Measurements from ENCODE around the gene JPH4. TPM values are rescaled to one million over a fixed set of nuclear protein-coding genes. Genes with fewer than 3 reads are reported as not detected.

Gene JPH4
- total RNA-seq, 2 donors from 2014 or later = 0.18 to 0.91 TPM

DNA sequence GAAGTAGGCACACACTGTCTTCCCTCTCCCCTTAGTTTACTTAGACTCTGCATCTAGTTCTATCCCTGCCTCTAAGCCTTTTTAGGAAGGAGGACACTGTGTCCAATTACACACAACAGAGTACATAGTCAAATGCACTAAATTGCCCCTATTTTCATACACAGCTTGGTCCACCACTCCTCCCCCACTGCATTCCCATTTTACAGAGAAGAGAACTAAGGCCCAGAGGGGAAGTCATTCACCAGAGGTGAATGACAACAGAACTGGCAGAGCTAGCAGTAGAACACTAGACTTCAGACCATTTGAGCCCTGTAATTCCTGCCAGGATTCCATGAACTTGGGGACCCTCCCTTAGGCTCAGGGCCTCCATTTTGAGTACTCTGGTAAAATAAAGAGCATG is 1.1 kb upstream of the JPH4 start:
- H3K36me3 ChIP-seq (ENCODE audit: control insufficient read depth, insufficient read depth, low read length) = no peaks in the 10 kb centered on the region
- peaks cover 49% of the 10 kb centered on the region for H3K27me3 ChIP-seq (ENCODE audit: control insufficient read depth, insufficient read depth, low read length, poor library complexity, severe bottlenecking)
- Mint-ChIP-seq H3K27me3 (ENCODE audit: insufficient read depth) (peaks cover 75% of the 10 kb centered on the region), H3K4me3 (no peak overlapping the region), H3K36me3 (ENCODE audit: low read depth) (no peaks in the 10 kb centered on the region), H3K27ac (no peak overlapping the region), H3K4me1 (no peaks in the 10 kb centered on the region), H3K9me3 (peaks cover 6% of the 10 kb centered on the region)
- H3K9ac ChIP-seq (ENCODE audit: extremely low read depth, low read length, poor library complexity, severe bottlenecking) = no peak overlapping the region
- H3K4me3 ChIP-seq (ENCODE audit: low read length) = no peak overlapping the region
- DNase-seq = no peak
- no peaks in the 10 kb centered on the region for H3K9me3 ChIP-seq (ENCODE audit: control insufficient read depth, low read length)
- H3K4me1 ChIP-seq (ENCODE audit: control insufficient read depth, insufficient read depth, low read length) = no peaks in the 10 kb centered on the region
- TF ChIP-seq, protein P1, sequence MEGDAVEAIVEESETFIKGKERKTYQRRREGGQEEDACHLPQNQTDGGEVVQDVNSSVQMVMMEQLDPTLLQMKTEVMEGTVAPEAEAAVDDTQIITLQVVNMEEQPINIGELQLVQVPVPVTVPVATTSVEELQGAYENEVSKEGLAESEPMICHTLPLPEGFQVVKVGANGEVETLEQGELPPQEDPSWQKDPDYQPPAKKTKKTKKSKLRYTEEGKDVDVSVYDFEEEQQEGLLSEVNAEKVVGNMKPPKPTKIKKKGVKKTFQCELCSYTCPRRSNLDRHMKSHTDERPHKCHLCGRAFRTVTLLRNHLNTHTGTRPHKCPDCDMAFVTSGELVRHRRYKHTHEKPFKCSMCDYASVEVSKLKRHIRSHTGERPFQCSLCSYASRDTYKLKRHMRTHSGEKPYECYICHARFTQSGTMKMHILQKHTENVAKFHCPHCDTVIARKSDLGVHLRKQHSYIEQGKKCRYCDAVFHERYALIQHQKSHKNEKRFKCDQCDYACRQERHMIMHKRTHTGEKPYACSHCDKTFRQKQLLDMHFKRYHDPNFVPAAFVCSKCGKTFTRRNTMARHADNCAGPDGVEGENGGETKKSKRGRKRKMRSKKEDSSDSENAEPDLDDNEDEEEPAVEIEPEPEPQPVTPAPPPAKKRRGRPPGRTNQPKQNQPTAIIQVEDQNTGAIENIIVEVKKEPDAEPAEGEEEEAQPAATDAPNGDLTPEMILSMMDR (conservative IDR thresholded peaks at IDR 0.05) = no peak
- no peak overlapping the region for H3K27ac ChIP-seq (ENCODE audit: low read depth, low read length)

DNA sequence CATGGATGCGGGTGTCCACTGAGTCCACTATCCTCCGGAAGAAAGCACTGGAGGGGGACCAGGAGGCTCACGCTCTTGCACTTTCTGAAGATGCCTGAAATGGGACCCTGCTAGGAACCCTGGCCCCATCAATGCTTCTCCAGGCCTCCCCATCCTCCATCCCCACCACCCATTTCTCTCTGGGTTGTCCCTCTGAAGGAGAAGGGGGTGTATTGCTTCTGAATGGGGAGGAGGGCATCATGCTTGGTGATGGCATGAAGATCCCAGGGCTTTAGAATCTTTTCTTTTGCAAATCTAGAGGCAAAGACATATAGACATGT is 681 bp upstream of the JPH4 start:
- H3K27me3 ChIP-seq (ENCODE audit: control insufficient read depth, insufficient read depth, low read length, poor library complexity, severe bottlenecking) = peaks cover 50% of the 10 kb centered on the region
- H3K36me3 Mint-ChIP-seq (ENCODE audit: low read depth) = no peaks in the 10 kb centered on the region
- no peak overlapping the region for H3K4me3 Mint-ChIP-seq
- no peak overlapping the region for H3K27ac Mint-ChIP-seq
- H3K36me3 ChIP-seq (ENCODE audit: control insufficient read depth, insufficient read depth, low read length) = no peaks in the 10 kb centered on the region
- H3K4me1 Mint-ChIP-seq = no peaks in the 10 kb centered on the region
- H3K27me3 Mint-ChIP-seq (ENCODE audit: insufficient read depth) = peaks cover 78% of the 10 kb centered on the region
- no peak for DNase-seq
- 83 to 85% methylated on average over 2 to 3 of the region's 3 CpGs for WGBS, 2 experiments (ENCODE audit: insufficient coverage in 1 of 2, insufficient read length in 1 of 2)
- no peaks in the 10 kb centered on the region for H3K9me3 ChIP-seq (ENCODE audit: control insufficient read depth, low read length)
- H3K9me3 Mint-ChIP-seq = peaks cover 4% of the 10 kb centered on the region
- H3K4me1 ChIP-seq (ENCODE audit: control insufficient read depth, insufficient read depth, low read length) = no peaks in the 10 kb centered on the region
- no peak overlapping the region for H3K4me3 ChIP-seq (ENCODE audit: low read length)
- H3K9ac ChIP-seq (ENCODE audit: extremely low read depth, low read length, poor library complexity, severe bottlenecking) = no peak overlapping the region
- H3K27ac ChIP-seq (ENCODE audit: low read depth, low read length) = no peak overlapping the region
- TF ChIP-seq, protein P1 (conservative IDR thresholded peaks at IDR 0.05) = no peak

DNA sequence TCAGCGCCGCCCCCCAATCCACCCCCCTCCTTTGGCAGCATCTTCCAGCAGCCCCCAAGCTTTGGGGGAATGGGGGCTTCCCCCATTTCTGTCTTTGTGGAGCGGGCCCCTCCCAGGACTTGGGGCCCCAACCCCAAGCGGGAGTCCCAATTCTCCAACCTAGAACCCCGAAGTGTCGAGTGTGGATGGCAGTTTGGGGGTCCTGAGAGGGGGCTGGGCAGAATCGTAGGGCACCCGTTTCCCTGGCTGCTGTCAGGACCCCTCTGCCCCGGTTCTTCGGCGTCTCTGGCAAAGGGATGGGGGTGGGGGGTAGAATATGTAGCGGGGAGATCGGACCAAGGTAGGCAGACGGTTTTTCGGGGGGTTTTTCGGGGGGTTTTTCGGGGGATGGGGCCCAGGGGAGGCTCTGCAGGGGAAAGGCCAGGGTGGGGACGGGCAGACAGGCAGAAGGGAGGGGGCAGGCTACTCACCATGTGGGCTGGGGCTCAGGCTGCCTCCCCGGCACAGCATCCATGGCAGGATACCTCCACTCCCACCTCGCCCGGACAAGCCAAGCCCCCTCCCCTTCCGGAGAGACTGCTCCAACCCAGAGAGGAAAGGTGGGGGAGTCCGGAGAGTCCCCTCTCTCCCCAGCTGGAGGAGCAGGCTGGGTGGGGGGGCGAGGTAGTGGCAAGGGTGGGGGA is 739 bp downstream of the JPH4 start:
- 7% methylated on average over 23 of the region's 24 CpGs; no CpG with 5 or more reads in 1 of the 2 experiments for WGBS, 2 experiments (ENCODE audit: insufficient coverage in 1 of 2, insufficient read length in 1 of 2)
- H3K27ac Mint-ChIP-seq = no peak overlapping the region
- Histone ChIP-seq H3K4me1 (ENCODE audit: control insufficient read depth, insufficient read depth, low read length) (no peaks in the 10 kb centered on the region), H3K27me3 (ENCODE audit: control insufficient read depth, insufficient read depth, low read length, poor library complexity, severe bottlenecking) (peaks cover 50% of the 10 kb centered on the region), H3K9ac (ENCODE audit: extremely low read depth, low read length, poor library complexity, severe bottlenecking) (no peak overlapping the region), H3K9me3 (ENCODE audit: control insufficient read depth, low read length) (no peaks in the 10 kb centered on the region), H3K27ac (ENCODE audit: low read depth, low read length) (no peak overlapping the region), H3K4me3 (ENCODE audit: low read length) (no peak overlapping the region), H3K36me3 (ENCODE audit: control insufficient read depth, insufficient read depth, low read length) (no peaks in the 10 kb centered on the region)
- peaks cover 87% of the 10 kb centered on the region for H3K27me3 Mint-ChIP-seq (ENCODE audit: insufficient read depth)
- no peaks in the 10 kb centered on the region for H3K36me3 Mint-ChIP-seq (ENCODE audit: low read depth)
- TF ChIP-seq, protein P1 (conservative IDR thresholded peaks at IDR 0.05) = no peak
- DNase-seq = peak; percentile 68
- H3K4me3 Mint-ChIP-seq = no peak overlapping the region
- peaks cover 2% of the 10 kb centered on the region for H3K4me1 Mint-ChIP-seq
- no peaks in the 10 kb centered on the region for H3K9me3 Mint-ChIP-seq

Data from endodermal cell (in vitro differentiated cells).